Parathyroid adenoma (tissue), 2 donors: ENCODE data around the gene LARP1B.

Experiments used
- H2AFZ ChIP-seq: fragments of 300-600 bp; sonication (generic); one replicate; pipeline ENCODE4 v1.7.0; 2017; ENCODE audit warnings: antibody characterized with exemption, mild to moderate bottlenecking
- H3K27ac ChIP-seq: fragments of 300-600 bp; sonication (generic); one replicate; pipeline ENCODE4 v1.7.0; 2017
- H3K27me3 ChIP-seq: fragments of 300-600 bp; sonication (generic); one replicate; pipeline ENCODE4 v1.7.0; 2017; ENCODE audit warnings: low read length; ENCODE audit not compliant: control insufficient read depth, insufficient read depth
- H3K36me3 ChIP-seq: fragments of 300-600 bp; sonication (generic); one replicate; pipeline ENCODE4 v1.7.0; 2017; ENCODE audit warnings: low read length; ENCODE audit not compliant: control insufficient read depth, insufficient read depth
- H3K4me1 ChIP-seq: fragments of 300-600 bp; sonication (generic); one replicate; pipeline ENCODE4 v1.7.0; 2017; ENCODE audit warnings: control low read depth
- H3K4me2 ChIP-seq: fragments of 300-600 bp; sonication (generic); one replicate; pipeline ENCODE4 v1.7.0; 2017; ENCODE audit warnings: low read length
- H3K4me3 ChIP-seq: fragments of 300-600 bp; sonication (generic); one replicate; pipeline ENCODE4 v1.7.0; 2017; ENCODE audit warnings: low read depth, low read length
- H3K79me2 ChIP-seq: fragments of 300-600 bp; sonication (generic); one replicate; pipeline ENCODE4 v1.7.0; 2017; ENCODE audit warnings: control low read depth
- H3K9ac ChIP-seq: fragments of 300-600 bp; sonication (generic); one replicate; pipeline ENCODE4 v1.7.0; 2017; ENCODE audit warnings: mild to moderate bottlenecking
- H3K9me3 ChIP-seq: fragments of 300-600 bp; sonication (generic); one replicate; pipeline ENCODE4 v1.7.0; 2017; ENCODE audit warnings: low read length; ENCODE audit not compliant: control insufficient read depth
- CTCF ChIP-seq: fragments of 300-600 bp; sonication (generic); IDR thresholded peaks from one replicate; pipeline ENCODE4 v1.7.0; 2017; ENCODE audit warnings: antibody characterized with exemption, mild to moderate bottlenecking
- donor health status: primary hyperparathyroidism.

LARP1B gene

GRCh38 chr4:128107766-128108165, 46.7 kb downstream of the LARP1B start:
- H3K27me3 ChIP-seq: no peaks in the 10 kb centered on the region
- H3K27ac ChIP-seq: no peak overlapping the region
- no peak for TF ChIP-seq CTCF
- no peak overlapping the region for H3K9ac ChIP-seq
- no peak overlapping the region for H3K4me2 ChIP-seq
- H3K4me3 ChIP-seq: no peak overlapping the region
- no peaks in the 10 kb centered on the region for H3K4me1 ChIP-seq
- H3K79me2 ChIP-seq: no peaks in the 10 kb centered on the region
- no peaks in the 10 kb centered on the region for H3K36me3 ChIP-seq
- H3K9me3 ChIP-seq: no peaks in the 10 kb centered on the region
- no peak overlapping the region for H2AFZ ChIP-seq

GRCh38 chr4:128123036-128123435, 61.9 kb downstream of the LARP1B start:
- no peaks in the 10 kb centered on the region for H3K27me3 ChIP-seq
- no peak overlapping the region for H3K9ac ChIP-seq
- H3K36me3 ChIP-seq: no peaks in the 10 kb centered on the region
- H3K79me2 ChIP-seq: no peaks in the 10 kb centered on the region
- no peak overlapping the region for H3K27ac ChIP-seq
- no peak overlapping the region for H3K4me2 ChIP-seq
- TF ChIP-seq CTCF: no peak
- no peaks in the 10 kb centered on the region for H3K4me1 ChIP-seq
- no peak overlapping the region for H2AFZ ChIP-seq
- no peaks in the 10 kb centered on the region for H3K9me3 ChIP-seq
- H3K4me3 ChIP-seq: no peak overlapping the region

- H3K27me3 ChIP-seq: no peaks in the 10 kb centered on the region
- no peaks in the 10 kb centered on the region for H3K4me1 ChIP-seq
- no peak overlapping the region for H3K4me3 ChIP-seq
- no peaks in the 10 kb centered on the region for H3K79me2 ChIP-seq
- no peaks in the 10 kb centered on the region for H3K36me3 ChIP-seq
- no peak overlapping the region for H3K9ac ChIP-seq
- H2AFZ ChIP-seq: no peak overlapping the region
- no peak for TF ChIP-seq CTCF
- H3K9me3 ChIP-seq: no peaks in the 10 kb centered on the region
- no peak overlapping the region for H3K4me2 ChIP-seq
- H3K27ac ChIP-seq: no peak overlapping the region
Measured at GRCh38 chr4:128130621-128131020, 69.5 kb downstream of the LARP1B start.

GRCh38 chr4:128134925-128135324, 73.8 kb downstream of the LARP1B start:
- Histone ChIP-seq H3K9me3 (no peaks in the 10 kb centered on the region), H3K4me3 (no peak overlapping the region), H3K27me3 (no peaks in the 10 kb centered on the region), H2AFZ (no peak overlapping the region), H3K4me1 (no peaks in the 10 kb centered on the region), H3K36me3 (no peaks in the 10 kb centered on the region), H3K79me2 (no peaks in the 10 kb centered on the region), H3K27ac (no peak overlapping the region), H3K4me2 (no peak overlapping the region), H3K9ac (no peak overlapping the region)
- TF ChIP-seq CTCF: no peak

- Histone ChIP-seq H3K9ac (no peak overlapping the region), H3K27ac (no peak overlapping the region), H3K4me2 (no peak overlapping the region), H3K27me3 (no peaks in the 10 kb centered on the region), H2AFZ (no peak overlapping the region), H3K4me3 (no peak overlapping the region), H3K4me1 (no peaks in the 10 kb centered on the region), H3K9me3 (no peaks in the 10 kb centered on the region), H3K36me3 (no peaks in the 10 kb centered on the region), H3K79me2 (no peaks in the 10 kb centered on the region)
- no peak for TF ChIP-seq CTCF
Measured at GRCh38 chr4:128135391-128135790, 74.3 kb downstream of the LARP1B start.
